WTC11 (cell line): ENCODE data around the gene PPARA. TPM values are rescaled to one million over a fixed set of nuclear protein-coding genes. Genes with fewer than 3 reads are reported as not detected.

Experiments
- ATAC-seq: fragments of 200-7000 bp; cut with Tn5 transposase; 2 replicates; pipeline ENCODE4 v1.10.0; 2021; ENCODE audit warnings: mild to moderate bottlenecking, moderate library complexity
- CTCF ChIA-PET: fragments of 300-600 bp; sonication (Branson Sonifier 250); formaldehyde crosslinking; loops from one replicate; lab custom pipeline; 2021; ENCODE audit warnings: antibody characterized with exemption; lab: Charles Lee
- POLR2A ChIA-PET: fragments of 350-600 bp; sonication (Branson Sonifier 250); formaldehyde crosslinking; loops from one replicate; lab custom pipeline; 2021; ENCODE audit warnings: antibody characterized with exemption; lab: Charles Lee
- DNase-seq: peaks from one replicate; pipeline ENCODE4 v3.0.0; 2021; ENCODE audit warnings: low spot score
- H3K27ac Mint-ChIP-seq: 2 replicates; pipeline ENCODE4 v1.8.0; 2021; ENCODE audit warnings: mixed read lengths
- H3K27me3 Mint-ChIP-seq: 2 replicates; pipeline ENCODE4 v1.8.0; 2021; ENCODE audit warnings: low read depth, mild to moderate bottlenecking, moderate library complexity, mixed read lengths
- H3K36me3 Mint-ChIP-seq: 2 replicates; pipeline ENCODE4 v1.8.0; 2021; ENCODE audit warnings: mixed read lengths
- H3K4me1 Mint-ChIP-seq: 2 replicates; pipeline ENCODE4 v1.8.0; 2022; ENCODE audit warnings: mixed read lengths
- H3K4me3 Mint-ChIP-seq: 2 replicates; pipeline ENCODE4 v1.8.0; 2021; ENCODE audit warnings: mild to moderate bottlenecking, moderate library complexity, mixed read lengths
- H3K9me3 Mint-ChIP-seq: 2 replicates; pipeline ENCODE4 v1.8.0; 2021; ENCODE audit warnings: mixed read lengths
- ATF3 ChIP-seq: sonication (generic); formaldehyde crosslinking; conservative IDR thresholded peaks from 2 replicates; pipeline ENCODE4 v1.8.1; 2022; ENCODE audit warnings: mild to moderate bottlenecking, missing genetic modification reagents
- E2F1 ChIP-seq: sonication (generic); formaldehyde crosslinking; IDR thresholded peaks from 2 replicates; pipeline ENCODE4 v1.8.0; 2022; ENCODE audit warnings: mild to moderate bottlenecking, missing genetic modification reagents
- E2F5 ChIP-seq: sonication (generic); formaldehyde crosslinking; IDR thresholded peaks from 2 replicates; pipeline ENCODE4 v1.8.1; 2022; ENCODE audit warnings: mild to moderate bottlenecking, moderate library complexity, missing genetic modification reagents
- ETV6 ChIP-seq: sonication (generic); formaldehyde crosslinking; IDR thresholded peaks from 2 replicates; pipeline ENCODE4 v1.8.1; 2022; ENCODE audit warnings: mild to moderate bottlenecking, missing genetic modification reagents
- GTF2I ChIP-seq: fragments of 250-450 bp; sonication (Bioruptor Pico); conservative IDR thresholded peaks from 2 replicates; pipeline ENCODE4 v1.4.0; 2021; ENCODE audit warnings: mild to moderate bottlenecking
- HMGA2 ChIP-seq: fragments of 250-450 bp; sonication (Bioruptor Pico); IDR thresholded peaks from 2 replicates; pipeline ENCODE4 v1.4.0; 2021; ENCODE audit warnings: mild to moderate bottlenecking, moderate library complexity
- HMGXB4 ChIP-seq: sonication (generic); formaldehyde crosslinking; IDR thresholded peaks from 2 replicates; pipeline ENCODE4 v1.8.1; 2023; ENCODE audit warnings: mild to moderate bottlenecking, moderate library complexity, missing genetic modification reagents
- JAZF1 ChIP-seq: fragments of 250-450 bp; sonication (Bioruptor Pico); IDR thresholded peaks from 2 replicates; pipeline ENCODE4 v1.9.0; 2021; ENCODE audit warnings: moderate library complexity, mild to moderate bottlenecking, inconsistent platforms
- MXD4 ChIP-seq: fragments of 250-450 bp; sonication (Bioruptor Pico); IDR thresholded peaks from 2 replicates; pipeline ENCODE4 v1.8.0; 2021; ENCODE audit warnings: mild to moderate bottlenecking, moderate library complexity, borderline replicate concordance
- PREB ChIP-seq: sonication (generic); formaldehyde crosslinking; IDR thresholded peaks from 2 replicates; pipeline ENCODE4 v1.8.1; 2022; ENCODE audit warnings: mild to moderate bottlenecking, missing genetic modification reagents, moderate library complexity, borderline replicate concordance
- PRRX2 ChIP-seq: fragments of 250-450 bp; sonication (Bioruptor Pico); IDR thresholded peaks from 2 replicates; pipeline ENCODE4 v1.8.0; 2021; ENCODE audit warnings: mild to moderate bottlenecking
- RORB ChIP-seq: fragments of 250-450 bp; sonication (Bioruptor Pico); IDR thresholded peaks from 2 replicates; pipeline ENCODE4 v1.9.0; 2021; ENCODE audit warnings: mild to moderate bottlenecking
- TCF7 ChIP-seq: sonication (generic); formaldehyde crosslinking; IDR thresholded peaks from 2 replicates; pipeline ENCODE4 v1.8.0; 2022; ENCODE audit warnings: mild to moderate bottlenecking, low read depth, missing genetic modification reagents, moderate library complexity
- TEAD4 ChIP-seq: sonication (generic); formaldehyde crosslinking; IDR thresholded peaks from 2 replicates; pipeline ENCODE4 v1.8.0; 2022; ENCODE audit warnings: mild to moderate bottlenecking, missing genetic modification reagents
- ZNF121 ChIP-seq: sonication (generic); formaldehyde crosslinking; IDR thresholded peaks from 2 replicates; pipeline ENCODE4 v1.8.0; 2023; ENCODE audit warnings: missing genetic modification reagents
- ZNF416 ChIP-seq: fragments of 250-450 bp; sonication (Bioruptor Pico); IDR thresholded peaks from 2 replicates; pipeline ENCODE4 v1.9.0; 2021; ENCODE audit warnings: mild to moderate bottlenecking, inconsistent platforms
- total RNA-seq: library from RNA; stranded (reverse); gene quantifications from 3 replicates; pipeline ENCODE4 v1.2.3, GENCODE V29; 2021
- TF ChIP-seq, protein P1 (sequence below): fragments of 200-600 bp; IDR thresholded peaks from 2 replicates; pipeline ENCODE4 v1.8.0; 2022; ENCODE audit warnings: antibody characterized with exemption
- TF ChIP-seq, protein P2 (sequence below): sonication (generic); formaldehyde crosslinking; IDR thresholded peaks from 2 replicates; pipeline ENCODE4 v1.8.0; 2022; ENCODE audit warnings: mild to moderate bottlenecking, missing genetic modification reagents

The PPARA gene
- total RNA-seq, 1 experiment from 2014 or later = 9.3 TPM

GRCh38 chr22:46119729-46120419 lies 30.5 kb upstream of the PPARA start:
- TF ChIP-seq E2F5 (no peak), PRRX2 (CRISPR knock-in tag) (no peak), ATF3 (CRISPR knock-in tag) (no peak), TEAD4 (CRISPR knock-in tag) (no peak), GTF2I (CRISPR knock-in tag) (no peak), ZNF121 (CRISPR knock-in tag) (no peak), RORB (no peak), HMGA2 (CRISPR knock-in tag) (no peak), ETV6 (no peak), TCF7 (CRISPR knock-in tag) (no peak), E2F1 (CRISPR knock-in tag) (no peak)
- TF ChIP-seq, protein P1, sequence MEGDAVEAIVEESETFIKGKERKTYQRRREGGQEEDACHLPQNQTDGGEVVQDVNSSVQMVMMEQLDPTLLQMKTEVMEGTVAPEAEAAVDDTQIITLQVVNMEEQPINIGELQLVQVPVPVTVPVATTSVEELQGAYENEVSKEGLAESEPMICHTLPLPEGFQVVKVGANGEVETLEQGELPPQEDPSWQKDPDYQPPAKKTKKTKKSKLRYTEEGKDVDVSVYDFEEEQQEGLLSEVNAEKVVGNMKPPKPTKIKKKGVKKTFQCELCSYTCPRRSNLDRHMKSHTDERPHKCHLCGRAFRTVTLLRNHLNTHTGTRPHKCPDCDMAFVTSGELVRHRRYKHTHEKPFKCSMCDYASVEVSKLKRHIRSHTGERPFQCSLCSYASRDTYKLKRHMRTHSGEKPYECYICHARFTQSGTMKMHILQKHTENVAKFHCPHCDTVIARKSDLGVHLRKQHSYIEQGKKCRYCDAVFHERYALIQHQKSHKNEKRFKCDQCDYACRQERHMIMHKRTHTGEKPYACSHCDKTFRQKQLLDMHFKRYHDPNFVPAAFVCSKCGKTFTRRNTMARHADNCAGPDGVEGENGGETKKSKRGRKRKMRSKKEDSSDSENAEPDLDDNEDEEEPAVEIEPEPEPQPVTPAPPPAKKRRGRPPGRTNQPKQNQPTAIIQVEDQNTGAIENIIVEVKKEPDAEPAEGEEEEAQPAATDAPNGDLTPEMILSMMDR = no peak
- CTCF ChIA-PET = interaction anchor here (0.6 to 5.0 kb wide), 3 partner anchors 114 to 902 kb away, joined by 3 to 46 read pairs (median 12); no protein-coding TSS in a partner anchor
- H3K27ac Mint-ChIP-seq = no peak overlapping the region
- H3K27me3 Mint-ChIP-seq = no peaks in the 10 kb centered on the region
- ATAC-seq (peak; percentile 8; the same call in 1 of the 2 replicates), DNase-seq (no peak)
- H3K36me3 Mint-ChIP-seq = no peaks in the 10 kb centered on the region
- no peaks in the 10 kb centered on the region for H3K4me1 Mint-ChIP-seq
- no peaks in the 10 kb centered on the region for H3K9me3 Mint-ChIP-seq
- POLR2A ChIA-PET = no interaction called here
- H3K4me3 Mint-ChIP-seq = no peak overlapping the region

GRCh38 chr22:46120420-46120737 lies 29.9 kb upstream of the PPARA start:
- no peaks in the 10 kb centered on the region for H3K4me1 Mint-ChIP-seq
- TF ChIP-seq HMGXB4 (CRISPR knock-in tag) = no peak
- no peak for TF ChIP-seq MXD4 (CRISPR knock-in tag)
- TF ChIP-seq TCF7 (CRISPR knock-in tag) = no peak
- no peak for TF ChIP-seq PREB
- no peak for TF ChIP-seq JAZF1 (CRISPR knock-in tag)
- TF ChIP-seq TEAD4 (CRISPR knock-in tag) = no peak
- TF ChIP-seq ZNF416 (CRISPR knock-in tag) = no peak
- TF ChIP-seq, protein P2, sequence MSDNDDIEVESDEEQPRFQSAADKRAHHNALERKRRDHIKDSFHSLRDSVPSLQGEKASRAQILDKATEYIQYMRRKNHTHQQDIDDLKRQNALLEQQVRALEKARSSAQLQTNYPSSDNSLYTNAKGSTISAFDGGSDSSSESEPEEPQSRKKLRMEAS = no peak
- H3K36me3 Mint-ChIP-seq = no peaks in the 10 kb centered on the region
- CTCF ChIA-PET = interaction anchor here (0.6 to 5.0 kb wide), 3 partner anchors 115 to 903 kb away, joined by 3 to 46 read pairs (median 12); no protein-coding TSS in a partner anchor
- no peaks in the 10 kb centered on the region for H3K27me3 Mint-ChIP-seq
- POLR2A ChIA-PET = no interaction called here
- no peaks in the 10 kb centered on the region for H3K9me3 Mint-ChIP-seq
- no peak overlapping the region for H3K27ac Mint-ChIP-seq
- DNase-seq (no peak), ATAC-seq (no peak)
- H3K4me3 Mint-ChIP-seq = no peak overlapping the region
